Activated T-cell treated with anti-CD3 and anti-CD28 coated beads for 1 hour (primary cell): ENCODE measurements around the gene NECTIN4.
"Not testable (repeated sequence)": the region's sequence is repeated elsewhere in the genome, so short reads cannot be mapped to it uniquely, and the experiment has no call there.

Source experiments
- DNase-seq: peaks from one replicate; pipeline ENCODE4 v3.0.0-alpha.2; 2020; ENCODE audit warnings: low read depth

The NECTIN4 gene

DNA sequence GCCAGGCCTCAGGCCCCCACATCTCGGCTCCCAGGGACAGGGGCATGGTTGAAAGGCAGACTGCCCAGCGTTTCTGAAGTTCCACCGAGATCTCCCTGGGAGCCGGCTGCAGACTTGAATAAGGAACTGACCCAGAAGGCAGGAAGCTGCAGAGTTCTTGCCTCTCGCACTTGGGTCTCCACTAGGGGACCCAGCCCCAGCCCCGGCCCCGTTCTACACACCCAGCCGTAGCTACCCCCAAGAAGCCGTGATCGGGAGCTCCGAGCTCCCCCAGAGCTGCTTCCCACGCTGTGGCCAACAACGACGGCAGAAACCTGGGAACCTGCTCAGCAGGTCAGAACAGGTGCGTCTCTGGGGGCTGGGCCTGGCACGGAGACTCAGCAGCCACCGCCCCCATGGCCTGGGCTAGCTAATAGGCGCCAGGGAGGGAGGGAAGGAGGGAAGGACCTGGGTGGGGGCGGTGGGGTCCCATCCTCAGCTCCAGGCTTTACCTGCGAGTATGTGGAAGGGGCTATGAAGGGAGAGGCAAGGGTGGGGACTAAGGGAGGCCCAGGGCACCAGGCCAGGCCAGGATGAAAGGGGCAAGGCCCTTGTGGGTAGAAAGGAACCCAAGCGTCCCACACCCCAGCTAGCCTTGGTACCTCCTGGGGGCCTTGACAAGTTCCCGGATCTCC lies at the start of gene NECTIN4:
TSS of gene NECTIN4 (minus strand) at position 308 of the 674 bp plus-strand sequence. CDS start at position 46, 262 bp downstream.
- no peak for DNase-seq

DNA sequence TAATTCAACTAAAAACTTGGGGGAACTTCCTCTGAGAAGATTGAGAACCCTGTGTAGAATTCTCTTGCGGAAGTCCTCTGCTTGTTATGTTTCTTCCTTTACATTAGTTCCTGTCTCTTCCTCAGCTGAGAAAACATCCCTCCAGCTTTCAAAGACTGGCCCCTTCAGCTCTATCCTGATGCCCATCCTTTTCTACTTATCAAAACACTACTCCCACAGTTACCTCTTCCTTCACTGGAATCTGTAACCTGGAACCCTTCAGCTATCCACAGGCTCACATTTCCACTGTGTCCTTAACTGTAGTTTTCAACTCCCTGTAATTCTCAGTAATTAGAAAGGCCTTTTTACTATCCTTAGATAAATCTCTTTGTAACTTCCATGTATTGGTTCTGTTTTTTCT lies 49.1 kb upstream of the NECTIN4 start:
- no peak for DNase-seq

DNA sequence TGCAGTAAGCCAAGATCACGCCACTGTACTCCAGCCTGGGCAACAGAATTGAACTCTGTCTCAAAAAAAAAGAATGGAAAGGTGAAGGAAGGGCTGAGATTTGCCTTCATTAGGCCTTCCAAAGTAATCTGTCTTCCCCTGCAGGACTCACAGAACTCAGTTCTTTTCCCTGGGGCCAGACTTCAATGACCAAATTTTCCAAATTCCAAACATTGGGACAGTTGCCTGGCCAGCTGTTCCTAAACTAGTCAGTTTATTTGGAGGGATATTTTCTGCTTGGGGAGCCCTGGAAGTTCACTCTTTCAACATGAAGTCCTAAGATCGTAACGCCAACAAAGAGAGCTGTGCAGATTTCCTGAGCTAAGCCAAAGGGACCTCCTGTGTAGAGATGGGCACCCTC lies 48.5 kb upstream of the NECTIN4 start:
- DNase-seq, result no peak

DNA sequence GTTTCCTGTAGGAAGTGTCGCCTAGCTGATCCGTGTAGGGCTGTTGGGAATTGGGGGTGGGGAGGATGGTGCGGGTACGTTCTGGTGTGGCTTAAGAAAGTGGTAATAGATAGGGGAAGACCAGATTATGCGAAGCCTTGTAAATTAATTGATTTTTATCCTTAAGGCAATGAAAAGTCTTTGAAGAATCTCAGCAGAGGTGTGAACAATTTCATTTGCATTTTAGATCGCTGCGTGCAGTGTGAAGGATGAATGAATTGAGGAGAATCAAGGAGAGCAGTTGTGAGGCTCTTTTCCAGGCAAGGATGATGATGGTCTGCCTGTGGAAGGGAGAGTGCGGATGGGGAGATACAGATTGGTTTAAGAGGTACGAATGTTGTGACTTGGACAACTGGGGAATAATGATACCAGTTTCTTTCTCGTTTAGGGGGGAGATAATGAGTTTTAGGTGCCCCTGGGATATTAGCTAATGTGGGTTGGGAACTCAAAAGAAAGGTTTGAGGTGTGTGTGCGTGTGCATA lies 43.9 kb upstream of the NECTIN4 start:
- DNase-seq, result no peak

DNA sequence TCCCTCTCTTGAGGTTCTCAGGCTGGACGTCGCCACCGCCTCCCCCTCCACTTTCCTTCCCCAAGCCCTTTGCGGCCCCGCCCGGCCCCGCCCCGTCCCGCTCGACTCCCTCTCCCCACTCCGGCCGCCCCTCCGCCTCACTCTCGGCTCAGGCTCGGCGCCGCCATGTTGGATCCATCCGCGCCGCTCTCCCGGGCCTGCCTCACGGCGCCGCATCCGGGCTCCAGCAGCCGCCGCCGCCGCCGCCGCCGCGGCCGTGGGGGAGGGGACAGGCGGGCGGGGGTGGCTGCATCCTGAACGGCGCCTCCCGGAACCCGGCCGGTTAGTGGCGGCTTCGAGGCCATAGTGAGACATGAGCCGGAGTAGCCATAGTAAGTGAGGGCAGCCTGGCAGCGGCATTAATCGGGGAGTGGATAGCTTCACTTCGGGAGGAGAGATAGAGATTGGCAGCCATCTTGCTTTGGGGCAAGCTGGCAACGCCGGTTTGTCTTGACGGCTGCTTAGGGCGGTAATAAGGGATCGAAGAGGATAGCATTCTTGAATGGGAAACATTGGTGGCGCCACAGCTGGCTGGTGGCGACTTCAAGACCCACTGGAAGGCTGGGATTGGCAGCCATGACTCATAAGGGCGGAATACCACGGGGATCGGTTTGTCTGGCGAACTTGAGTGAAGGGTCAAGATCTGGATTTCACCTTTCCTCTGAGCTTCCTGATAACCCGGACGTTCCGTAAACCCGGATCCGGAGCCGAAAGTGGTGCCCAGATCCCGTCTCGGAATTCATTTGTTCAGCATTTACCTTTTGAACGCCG lies 43.3 kb upstream of the NECTIN4 start, which contains the start of gene DEDD:
TSS of gene DEDD (minus strand) at position 258 of the 810 bp plus-strand sequence. CDS start 8,205 bp downstream, outside the sequence.
- DNase-seq, result peak; percentile 76

DNA sequence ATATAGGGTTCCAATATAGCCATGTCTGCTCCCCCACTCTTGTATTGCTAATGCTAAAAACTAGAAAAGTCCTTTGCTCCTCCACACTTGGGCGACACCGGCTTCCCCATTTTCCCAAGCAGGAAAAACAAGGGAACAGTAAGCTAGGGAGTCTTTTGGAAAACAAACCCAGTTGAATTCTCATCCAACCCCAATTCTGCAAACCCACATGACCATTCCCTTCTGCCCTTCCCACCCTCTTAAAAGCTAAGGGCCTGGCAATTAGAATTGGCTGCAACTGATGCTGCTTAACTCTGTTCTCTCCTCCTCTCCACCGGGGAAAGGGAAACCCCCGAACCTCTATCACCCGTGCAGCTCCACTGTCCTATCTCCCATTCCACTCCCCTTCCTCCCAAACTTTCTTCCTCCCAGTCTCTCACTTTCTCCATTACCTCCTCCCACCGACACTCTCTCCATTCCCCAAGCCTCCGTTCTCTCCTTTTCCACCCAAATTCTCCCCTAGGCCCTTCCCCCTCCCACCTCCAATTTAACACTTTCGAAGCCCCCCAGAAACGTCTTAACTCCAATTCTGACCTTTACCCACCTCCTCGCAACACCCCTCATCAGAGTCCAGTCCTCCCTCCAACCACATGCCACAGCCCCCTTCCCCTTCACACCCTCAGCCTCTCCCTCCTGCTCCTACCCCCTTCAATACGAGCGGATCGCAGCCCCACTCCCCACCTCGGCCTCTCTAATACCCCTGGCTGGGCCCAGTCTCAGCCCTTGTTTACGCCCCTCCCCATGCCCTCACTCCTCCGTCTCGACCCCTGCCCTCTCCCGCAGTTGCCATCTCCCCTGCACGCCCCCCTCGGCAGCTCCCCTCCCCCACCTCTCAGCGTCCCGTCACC lies 42.4 kb upstream of the NECTIN4 start:
- DNase-seq, result no peak

DNA sequence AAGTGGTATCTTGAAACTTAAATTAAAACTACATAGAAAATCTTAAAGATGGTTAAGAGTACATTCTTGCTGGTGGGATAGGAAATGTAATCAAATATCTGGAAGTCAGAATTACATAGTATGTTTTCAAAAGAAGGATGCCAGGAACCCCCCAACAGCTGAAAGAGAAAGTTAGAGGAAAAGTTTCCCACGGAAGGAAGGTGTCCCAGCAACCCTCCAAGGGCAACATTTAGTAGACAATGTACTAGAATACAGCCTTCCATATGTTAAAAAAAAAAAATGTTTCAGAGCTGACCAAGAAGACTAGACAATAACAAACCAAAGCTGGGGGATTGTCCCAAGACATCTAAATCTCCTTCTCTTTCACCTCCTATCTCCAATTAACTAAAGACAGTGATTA lies 40.9 kb upstream of the NECTIN4 start:
- no peak for DNase-seq

DNA sequence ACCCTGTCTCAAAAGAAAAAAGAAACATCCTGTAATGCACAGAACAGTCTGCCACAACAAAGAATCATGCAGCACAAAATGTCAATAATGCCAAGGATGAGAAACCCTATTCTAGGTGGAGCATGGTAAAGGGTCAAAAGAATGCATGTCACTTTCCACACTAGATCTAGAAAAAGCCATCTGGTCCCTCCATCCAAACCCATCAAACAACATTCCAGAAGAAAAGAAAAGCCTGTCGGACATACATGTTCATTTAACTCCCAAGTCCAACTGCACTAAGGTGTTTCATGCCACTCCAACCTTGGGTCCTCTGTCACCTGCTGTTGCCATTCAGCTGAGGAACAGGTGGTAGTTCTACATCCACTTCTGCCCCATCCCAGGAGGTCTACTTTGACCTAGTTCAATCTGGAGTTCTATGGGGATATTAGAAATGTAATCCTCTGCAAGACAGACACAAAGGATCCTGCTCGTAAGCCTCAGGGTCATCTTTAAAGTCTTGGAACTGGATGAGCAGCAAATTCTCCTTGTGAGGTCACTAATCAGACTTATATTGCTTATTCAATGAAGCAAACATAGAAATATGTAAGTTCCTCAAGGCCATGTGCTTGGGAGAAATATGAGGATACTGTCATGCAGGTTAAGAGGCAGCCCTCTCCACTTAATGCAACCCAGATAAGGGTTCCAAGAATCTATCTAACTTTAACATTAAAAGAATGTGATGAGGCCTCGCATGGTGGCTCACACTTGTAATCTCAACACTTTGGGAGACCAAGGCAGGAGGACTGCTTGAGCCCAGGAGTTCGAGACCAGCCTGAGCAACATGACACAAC lies 39.4 kb upstream of the NECTIN4 start:
- DNase-seq, result no peak

DNA sequence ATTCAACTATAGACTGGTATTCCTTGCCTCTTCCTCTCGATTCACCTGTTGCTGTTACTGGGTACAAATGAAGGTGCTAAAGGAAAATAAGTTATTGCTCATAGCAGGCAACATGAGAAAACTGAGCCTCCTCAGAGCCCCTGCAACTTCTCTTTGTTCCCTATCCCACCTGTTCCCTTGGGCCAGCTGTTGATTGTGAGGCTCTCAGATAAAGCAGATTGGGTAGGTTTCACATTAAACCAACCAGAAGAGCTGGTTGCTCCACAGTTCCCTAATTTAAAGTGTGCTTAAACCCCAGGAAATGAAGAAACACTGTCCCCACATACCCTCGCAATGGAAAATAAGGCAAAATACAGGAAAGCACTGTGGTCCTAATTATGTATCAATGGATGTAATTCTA lies 38.3 kb upstream of the NECTIN4 start:
- DNase-seq, result no peak

DNA sequence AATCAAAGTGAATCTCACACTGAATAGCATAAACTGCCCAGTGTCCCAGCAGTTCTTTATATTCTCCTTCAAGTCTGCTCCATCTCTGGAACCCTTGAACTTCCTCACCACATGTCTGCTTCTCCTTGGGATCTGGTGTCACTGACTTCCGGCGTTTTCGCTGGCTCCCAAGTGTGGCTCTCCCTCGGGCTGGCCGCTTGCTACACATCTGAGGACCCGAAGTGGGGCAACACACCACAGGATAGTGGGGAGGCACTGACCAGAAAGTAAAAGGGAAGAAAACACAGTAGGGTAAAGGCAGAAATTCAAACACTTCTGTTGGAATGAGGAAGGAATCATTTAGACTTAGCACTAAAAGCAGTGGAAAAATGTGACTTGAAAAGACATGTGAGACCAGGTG lies 33.6 kb upstream of the NECTIN4 start:
- DNase-seq, result no peak

DNA sequence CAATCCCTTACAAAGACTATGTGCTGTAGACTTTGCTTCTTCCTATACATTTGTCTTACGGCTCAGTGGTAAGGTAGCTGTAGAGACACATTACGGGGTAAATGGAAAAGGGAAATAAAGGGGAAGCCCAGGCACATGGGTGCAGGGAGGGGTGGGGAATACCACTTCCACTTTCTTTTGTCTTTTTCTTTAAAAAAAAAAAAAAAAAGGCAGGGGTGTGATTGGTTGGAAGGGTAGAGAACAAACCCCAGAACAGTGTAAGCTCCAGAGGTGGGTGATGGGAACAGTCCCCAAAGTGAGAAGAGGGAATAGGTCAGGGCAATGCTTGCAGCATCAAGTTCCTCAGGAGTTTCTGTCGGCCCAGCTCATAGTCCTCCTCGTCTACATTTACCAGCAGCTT lies 32.5 kb upstream of the NECTIN4 start:
- DNase-seq, result no peak

DNA sequence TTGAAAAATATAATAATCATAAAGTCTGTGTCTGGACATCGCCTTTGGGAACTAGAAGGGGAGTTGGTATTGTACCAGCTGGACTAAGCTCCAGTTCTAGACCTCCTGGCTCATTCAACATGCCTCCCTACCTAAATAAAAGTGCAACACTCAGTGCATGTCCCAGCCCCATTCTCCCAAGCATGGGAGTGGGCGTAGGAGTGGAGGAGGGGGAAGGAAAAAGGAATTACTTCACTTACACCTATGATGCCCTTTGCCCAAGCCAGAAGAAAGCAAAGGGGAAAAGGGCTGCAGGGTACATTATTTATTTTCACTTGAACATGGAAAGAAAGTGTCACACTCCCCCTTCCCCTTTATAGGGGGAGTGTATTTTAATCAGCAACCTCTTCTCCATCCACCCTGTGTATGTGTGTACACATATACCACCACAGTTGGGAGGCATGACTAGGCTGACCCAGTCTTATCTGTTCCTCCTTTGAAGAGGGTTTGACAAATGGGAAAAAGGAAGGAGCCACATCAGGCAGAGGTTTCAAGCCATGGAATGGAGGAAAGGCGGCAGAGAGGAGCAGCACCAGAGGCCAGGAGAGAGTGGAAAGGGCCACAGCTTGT lies 31.8 kb upstream of the NECTIN4 start:
- DNase-seq, result no peak

DNA sequence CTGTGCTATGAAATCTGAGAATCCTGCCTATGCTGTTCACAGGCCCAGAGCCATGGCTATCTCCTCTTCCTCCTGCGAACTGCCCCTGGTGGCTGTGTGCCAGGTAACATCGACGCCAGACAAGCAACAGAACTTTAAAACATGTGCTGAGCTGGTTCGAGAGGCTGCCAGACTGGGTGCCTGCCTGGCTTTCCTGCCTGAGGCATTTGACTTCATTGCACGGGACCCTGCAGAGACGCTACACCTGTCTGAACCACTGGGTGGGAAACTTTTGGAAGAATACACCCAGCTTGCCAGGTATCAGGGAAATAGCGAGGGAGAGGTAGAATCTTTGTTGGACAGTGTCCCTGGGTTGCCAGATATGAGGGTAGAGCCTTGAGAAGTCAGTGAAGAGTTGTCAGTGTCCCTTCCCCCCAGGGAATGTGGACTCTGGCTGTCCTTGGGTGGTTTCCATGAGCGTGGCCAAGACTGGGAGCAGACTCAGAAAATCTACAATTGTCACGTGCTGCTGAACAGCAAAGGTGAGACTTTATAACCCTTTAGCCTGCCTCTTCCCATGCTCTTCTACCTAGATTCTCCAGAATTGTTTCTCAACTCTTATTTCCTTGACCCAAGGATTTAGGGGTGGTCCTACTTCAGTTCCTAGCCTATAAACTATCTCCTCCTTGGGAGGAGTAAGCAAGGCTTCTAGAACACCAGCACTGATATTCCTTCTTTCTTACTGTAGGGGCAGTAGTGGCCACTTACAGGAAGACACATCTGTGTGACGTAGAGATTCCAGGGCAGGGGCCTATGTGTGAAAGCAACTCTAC lies 29.9 kb upstream of the NECTIN4 start:
- DNase-seq, result peak; percentile 24

DNA sequence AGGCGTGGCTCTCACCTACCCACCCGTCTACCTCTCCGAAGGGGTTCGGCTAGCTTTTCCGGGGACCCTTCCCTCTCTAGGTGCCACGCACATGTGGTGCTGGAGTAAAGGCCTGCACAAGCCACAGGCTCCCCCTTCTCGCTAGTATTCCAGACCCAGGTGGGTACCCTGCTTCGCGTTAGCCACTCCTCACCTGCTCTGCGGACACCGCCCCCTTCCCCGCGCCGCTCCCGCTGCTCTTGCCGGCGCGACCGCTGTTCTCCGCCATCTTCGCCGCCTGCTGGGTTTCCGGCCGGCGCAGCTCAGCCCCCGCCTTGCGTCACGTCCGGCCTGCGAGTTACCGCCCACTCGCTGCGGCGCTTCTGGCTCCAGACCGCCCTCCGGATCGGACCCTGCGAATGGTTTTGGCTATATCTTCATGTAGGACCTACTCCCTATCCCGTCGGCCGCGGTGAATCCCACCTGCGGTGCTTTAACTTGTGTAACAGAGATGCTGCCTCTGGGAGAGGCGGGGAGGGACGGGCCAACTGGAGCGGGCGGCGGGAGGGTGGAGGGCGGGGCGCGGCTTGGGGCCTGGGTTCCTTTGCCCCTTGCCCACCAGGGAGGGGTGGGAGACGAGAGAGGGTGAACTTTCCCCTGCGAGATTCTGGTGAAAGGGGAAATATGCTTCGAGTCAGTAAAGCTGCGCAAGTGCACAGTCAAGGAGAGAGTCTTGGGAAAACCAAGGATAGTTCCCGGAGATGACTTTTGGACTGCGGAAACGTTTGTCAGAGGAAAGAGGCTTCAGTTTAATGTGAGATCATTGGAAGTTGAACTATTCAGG lies 28.6 kb upstream of the NECTIN4 start, which contains the start of the genes NIT1 and PFDN2:
TSS of gene NIT1 (plus strand) at position 347 of the 823 bp plus-strand sequence. CDS start at position 419, 72 bp downstream.
TSS of gene PFDN2 (minus strand) at position 279 of the 823 bp plus-strand sequence. CDS start at position 268, 11 bp downstream.
- DNase-seq, result peak; percentile 72

DNA sequence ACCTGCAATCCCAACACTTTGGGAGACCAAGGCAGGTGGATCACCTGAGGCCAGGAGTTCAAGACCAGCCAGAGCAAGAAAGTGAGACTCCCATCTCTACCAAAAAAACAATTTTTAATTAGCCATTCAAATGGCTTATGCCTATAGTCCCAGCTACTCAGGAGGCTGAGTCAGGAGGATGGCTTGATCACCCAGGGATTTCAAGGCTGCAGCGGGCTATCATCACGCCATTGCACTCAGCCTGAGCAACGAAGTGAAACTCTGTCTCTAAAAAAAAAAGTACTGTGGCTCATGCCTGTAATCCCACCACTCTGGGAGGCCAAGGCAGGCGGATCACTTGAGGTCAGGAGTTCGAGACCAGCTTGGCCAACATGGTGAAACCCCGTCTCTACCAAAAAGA lies 26.6 kb upstream of the NECTIN4 start:
- DNase-seq, result not testable (repeated sequence)

DNA sequence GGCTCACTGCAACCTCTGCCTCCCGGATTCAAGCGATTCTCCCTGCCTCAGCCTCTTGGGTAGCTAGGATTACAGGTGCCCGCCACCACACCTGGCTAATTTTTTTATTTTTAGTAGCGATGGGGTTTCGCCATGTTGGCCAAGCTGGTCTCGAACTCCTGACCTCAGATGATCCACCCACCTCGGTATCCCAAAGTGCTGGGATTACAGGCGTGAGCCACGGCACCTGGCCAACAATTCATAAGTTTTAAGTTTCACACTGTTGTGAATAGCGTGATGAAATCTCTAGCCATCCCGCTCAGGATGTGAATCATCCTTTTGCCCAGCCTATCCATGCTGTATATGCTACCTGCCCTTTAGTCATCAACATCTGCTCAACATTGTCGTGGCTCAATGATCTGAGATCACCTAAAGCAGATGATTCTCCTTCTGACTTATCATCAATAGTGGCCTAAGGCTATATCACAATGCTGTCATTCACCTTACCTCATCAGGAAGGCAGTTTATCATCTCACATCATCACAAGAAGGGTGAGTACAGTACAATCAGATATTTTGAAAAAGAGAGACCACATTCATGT lies 25.9 kb upstream of the NECTIN4 start:
- DNase-seq, result no peak

DNA sequence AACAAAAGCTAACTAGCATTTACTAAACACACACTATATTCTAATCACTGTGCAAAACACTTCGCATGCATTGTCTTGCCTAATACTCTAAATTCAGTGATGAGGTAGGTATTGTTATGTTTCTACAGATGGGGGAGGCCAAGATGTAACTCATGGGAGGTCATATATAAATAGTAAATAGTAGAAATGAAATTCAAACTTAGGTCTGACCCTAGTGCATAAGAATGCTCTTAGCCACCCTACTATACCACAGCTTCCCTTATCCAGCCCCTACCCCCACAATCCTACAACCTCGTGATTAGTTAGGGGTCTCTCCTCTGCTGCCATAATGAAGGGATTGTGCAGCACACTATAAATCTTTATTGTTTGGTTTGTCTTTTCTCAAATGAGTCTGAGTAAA lies 25.2 kb upstream of the NECTIN4 start:
- no peak for DNase-seq

DNA sequence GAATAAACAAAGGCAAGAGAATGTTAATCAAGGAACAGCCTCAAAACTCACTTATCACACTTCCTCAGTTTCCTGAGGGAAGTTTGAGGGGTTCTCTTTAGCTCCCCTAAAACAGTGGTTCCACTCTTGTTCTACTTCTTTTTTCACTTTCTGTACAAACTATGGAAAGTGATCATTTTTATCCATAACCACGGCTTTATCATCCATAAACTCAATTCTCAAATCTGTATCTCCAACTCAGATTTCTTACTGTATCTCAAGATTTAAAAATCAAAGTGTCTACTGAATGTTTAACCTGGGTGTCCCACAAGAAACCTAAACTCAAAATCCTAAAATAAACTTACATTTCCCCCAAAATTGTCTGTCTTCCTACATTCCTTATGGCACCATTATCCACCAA lies 24.6 kb upstream of the NECTIN4 start:
- no peak for DNase-seq
